Measurements from ENCODE around the gene ENO1.
"Not testable (repeated sequence)": the region's sequence is repeated elsewhere in the genome, so short reads cannot be mapped to it uniquely, and the experiment has no call there.

DNA sequence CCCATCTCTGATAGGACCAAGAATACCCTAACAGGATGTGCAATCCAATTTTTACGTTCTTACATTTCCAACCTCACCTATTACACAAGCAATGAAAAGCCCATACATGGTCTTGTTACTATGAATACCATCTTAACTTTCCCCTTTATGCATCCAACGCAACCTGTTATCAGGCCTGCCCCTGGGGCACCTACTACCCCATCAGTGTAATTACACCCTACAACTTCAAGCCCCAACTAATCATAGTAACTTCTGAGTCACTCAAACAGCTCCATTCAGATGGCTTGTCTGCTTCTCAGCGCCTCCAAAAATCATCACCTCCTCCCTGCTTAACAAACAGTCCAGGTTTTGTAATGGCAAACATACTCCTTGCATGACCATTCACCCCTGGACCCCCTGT is 18.3 kb upstream of the ENO1 start:
- not testable (repeated sequence) for TF ChIP-seq ZNF184 (tag by site-specific recombination; IDR thresholded peaks at IDR 0.05); ZNF561 (tag by site-specific recombination; IDR thresholded peaks at IDR 0.05; ENCODE audit: borderline replicate concordance)
